ENCODE results near the gene SPATC1L. TPM values are rescaled to one million over a fixed set of nuclear protein-coding genes. Genes with fewer than 3 reads are reported as not detected.
A peak's percentile ranks its signal among the peaks of the same experiment; 100 is the strongest.
"Not testable (repeated sequence)": the region's sequence is repeated elsewhere in the genome, so short reads cannot be mapped to it uniquely, and the experiment has no call there.

SPATC1L gene
- total RNA-seq, 1 donor from 2014 or later, result 25.3 TPM

DNA sequence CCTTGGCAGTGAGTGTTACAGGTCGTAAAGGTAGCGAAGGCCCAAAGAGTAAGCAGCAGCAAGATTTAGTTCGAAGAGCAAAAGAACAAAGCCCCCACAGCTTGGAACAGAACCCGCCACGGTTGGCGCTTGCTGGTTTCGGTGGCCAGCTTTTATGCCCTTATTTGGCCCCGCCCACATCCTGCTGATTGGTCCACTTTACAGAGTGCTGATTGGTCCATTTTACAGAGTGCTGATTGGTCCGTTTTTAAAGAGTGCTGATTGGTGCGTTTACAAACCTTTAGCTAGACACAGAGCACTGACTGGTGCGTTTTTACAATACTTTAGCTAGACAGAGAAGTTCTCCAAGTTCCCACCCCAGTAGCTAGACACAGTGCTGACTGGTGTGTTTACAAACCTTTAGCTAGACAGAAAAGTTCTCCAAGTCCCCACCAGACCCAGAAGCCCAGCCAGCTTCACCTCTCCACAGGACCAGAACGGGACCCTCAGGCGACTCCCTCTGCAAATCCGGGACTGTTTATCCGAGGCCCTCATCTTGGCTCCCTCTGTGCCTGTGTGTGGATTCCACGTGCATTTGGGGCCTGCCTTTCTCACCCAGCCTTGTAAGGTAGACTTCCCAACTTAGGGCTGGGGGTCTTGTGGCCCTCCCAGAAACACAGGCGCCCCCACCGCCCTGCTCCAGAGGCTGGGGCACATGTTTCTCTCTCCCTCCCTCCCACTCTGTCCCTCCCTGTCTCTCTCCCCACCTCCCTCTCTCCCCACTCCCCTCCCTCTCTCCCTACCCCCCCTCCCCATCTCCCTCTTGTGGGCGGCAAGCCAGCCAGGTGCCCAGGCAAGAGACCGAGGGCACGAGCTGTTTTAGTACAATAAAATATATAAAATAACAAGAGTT lies 41.4 kb downstream of the SPATC1L start:
- TF ChIP-seq, protein P1, sequence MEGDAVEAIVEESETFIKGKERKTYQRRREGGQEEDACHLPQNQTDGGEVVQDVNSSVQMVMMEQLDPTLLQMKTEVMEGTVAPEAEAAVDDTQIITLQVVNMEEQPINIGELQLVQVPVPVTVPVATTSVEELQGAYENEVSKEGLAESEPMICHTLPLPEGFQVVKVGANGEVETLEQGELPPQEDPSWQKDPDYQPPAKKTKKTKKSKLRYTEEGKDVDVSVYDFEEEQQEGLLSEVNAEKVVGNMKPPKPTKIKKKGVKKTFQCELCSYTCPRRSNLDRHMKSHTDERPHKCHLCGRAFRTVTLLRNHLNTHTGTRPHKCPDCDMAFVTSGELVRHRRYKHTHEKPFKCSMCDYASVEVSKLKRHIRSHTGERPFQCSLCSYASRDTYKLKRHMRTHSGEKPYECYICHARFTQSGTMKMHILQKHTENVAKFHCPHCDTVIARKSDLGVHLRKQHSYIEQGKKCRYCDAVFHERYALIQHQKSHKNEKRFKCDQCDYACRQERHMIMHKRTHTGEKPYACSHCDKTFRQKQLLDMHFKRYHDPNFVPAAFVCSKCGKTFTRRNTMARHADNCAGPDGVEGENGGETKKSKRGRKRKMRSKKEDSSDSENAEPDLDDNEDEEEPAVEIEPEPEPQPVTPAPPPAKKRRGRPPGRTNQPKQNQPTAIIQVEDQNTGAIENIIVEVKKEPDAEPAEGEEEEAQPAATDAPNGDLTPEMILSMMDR (IDR thresholded peaks at IDR 0.05; ENCODE audit: unreplicated experiment), result no peak
- H3K36me3 Mint-ChIP-seq (ENCODE audit: low read depth, unreplicated experiment), result no peaks in the 10 kb centered on the region
- H3K27me3 Mint-ChIP-seq (ENCODE audit: unreplicated experiment), result peaks cover 2% of the 10 kb centered on the region
- H3K27ac Mint-ChIP-seq (ENCODE audit: unreplicated experiment), result no peak overlapping the region
- peaks cover 3% of the 10 kb centered on the region for H3K4me1 Mint-ChIP-seq (ENCODE audit: unreplicated experiment)
- no peak for DNase-seq (ENCODE audit: low spot score)
- H3K9me3 Mint-ChIP-seq (ENCODE audit: unreplicated experiment), result no peaks in the 10 kb centered on the region
- H3K4me3 Mint-ChIP-seq (ENCODE audit: unreplicated experiment), result no peak overlapping the region

DNA sequence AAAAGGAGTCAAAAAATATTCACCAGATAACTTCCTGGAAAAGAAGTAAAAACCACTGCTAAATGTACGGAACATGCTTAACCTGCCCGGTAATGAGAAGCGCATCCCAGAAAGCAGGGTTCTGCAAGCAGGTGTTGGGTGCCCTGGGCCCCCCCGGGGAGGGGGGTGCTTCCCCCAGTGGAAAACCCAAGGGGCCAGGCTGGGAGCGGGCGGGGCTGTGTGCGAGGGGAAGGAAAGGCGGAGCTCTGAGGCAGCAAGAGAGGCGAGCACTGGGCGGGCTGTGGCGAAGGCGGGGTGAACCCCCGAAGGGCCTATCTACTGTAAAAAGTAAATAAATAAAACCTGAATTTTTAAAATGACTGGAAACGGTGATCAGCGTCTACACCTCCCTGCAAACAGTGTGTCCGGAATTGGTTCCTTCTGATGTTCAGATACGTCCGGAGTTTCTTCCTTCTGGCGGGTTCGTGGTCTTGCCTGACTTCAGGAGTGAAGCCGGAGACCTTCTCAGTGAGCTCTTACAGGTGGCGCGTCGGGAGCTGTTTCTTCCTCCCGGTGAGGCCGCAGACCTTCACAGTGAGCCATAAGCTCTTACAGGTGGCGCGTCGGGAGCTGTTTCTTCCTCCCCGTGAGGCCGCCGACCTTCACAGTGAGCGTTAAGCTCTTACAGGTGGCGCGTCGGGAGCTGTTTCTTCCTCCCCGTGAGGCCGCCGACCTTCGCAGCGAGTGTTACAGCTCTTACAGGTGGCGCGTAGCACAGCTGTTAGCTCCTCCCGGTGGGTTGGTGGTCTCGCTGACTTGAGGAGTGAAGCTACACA lies 42.3 kb downstream of the SPATC1L start:
- DNase-seq (ENCODE audit: low spot score), result no peak
- Mint-ChIP-seq H3K9me3 (ENCODE audit: unreplicated experiment) (no peaks in the 10 kb centered on the region), H3K36me3 (ENCODE audit: low read depth, unreplicated experiment) (no peaks in the 10 kb centered on the region), H3K4me1 (ENCODE audit: unreplicated experiment) (peaks cover 3% of the 10 kb centered on the region), H3K4me3 (ENCODE audit: unreplicated experiment) (no peak overlapping the region), H3K27ac (ENCODE audit: unreplicated experiment) (no peak overlapping the region), H3K27me3 (ENCODE audit: unreplicated experiment) (peaks cover 2% of the 10 kb centered on the region)
- TF ChIP-seq, protein P1 (IDR thresholded peaks at IDR 0.05; ENCODE audit: unreplicated experiment), result no peak

DNA sequence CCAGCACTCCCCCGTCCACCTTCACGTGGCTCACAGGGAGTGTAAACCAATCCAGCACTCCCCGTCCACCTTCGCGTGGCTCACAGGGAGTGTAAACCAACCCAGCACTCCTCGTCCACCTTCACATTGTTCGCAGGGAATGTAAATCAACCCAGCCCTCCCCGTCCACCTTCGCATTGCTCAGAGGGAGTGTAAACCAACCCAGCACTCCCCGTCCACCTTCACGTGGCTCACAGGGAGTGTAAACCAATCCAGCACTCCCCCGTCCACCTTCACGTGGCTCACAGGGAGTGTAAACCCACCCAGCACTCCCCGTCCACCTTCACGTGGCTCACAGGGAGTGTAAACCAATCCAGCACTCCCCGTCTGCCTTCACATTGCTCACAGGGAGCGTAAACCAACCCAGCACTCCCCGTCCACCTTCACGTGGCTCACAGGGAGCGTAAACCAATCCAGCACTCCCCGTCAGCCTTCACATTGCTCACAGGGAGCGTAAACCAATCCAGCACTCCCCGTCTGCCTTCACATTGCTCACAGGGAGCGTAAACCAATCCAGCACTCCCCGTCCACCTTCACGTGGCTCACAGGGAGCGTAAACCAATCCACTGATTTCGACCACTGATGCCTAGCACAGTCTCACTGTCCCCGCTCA lies 43.8 kb downstream of the SPATC1L start:
- DNase-seq (ENCODE audit: low spot score); H3K4me1 Mint-ChIP-seq (ENCODE audit: unreplicated experiment); H3K27me3 Mint-ChIP-seq (ENCODE audit: unreplicated experiment); H3K27ac Mint-ChIP-seq (ENCODE audit: unreplicated experiment); H3K36me3 Mint-ChIP-seq (ENCODE audit: low read depth, unreplicated experiment); H3K9me3 Mint-ChIP-seq (ENCODE audit: unreplicated experiment); H3K4me3 Mint-ChIP-seq (ENCODE audit: unreplicated experiment): not testable (repeated sequence)

DNA sequence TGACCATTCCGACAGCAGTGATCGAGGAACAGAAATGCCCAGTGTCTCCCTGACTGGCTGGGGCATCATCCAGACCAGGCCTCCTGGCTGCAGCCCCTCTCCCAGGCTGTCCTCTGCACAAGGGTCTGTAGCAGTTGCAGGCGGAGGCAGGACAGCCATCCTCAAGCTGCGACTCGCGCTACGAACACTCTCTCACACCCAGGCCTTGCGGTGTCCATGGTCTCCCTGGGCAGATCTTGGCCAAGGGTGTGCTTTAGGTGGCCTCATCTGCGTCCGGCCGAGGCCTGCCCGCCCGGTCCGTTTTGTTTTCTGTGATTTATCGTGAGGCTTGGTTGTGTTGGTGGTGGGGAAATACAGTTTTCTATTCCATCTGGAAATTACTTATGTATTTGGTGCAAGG lies 44.6 kb downstream of the SPATC1L start:
- peak overlapping the region; percentile 30 for H3K27ac Mint-ChIP-seq (ENCODE audit: unreplicated experiment)
- H3K36me3 Mint-ChIP-seq (ENCODE audit: low read depth, unreplicated experiment), result no peaks in the 10 kb centered on the region
- H3K4me3 Mint-ChIP-seq (ENCODE audit: unreplicated experiment), result no peak overlapping the region
- peaks cover 4% of the 10 kb centered on the region for H3K27me3 Mint-ChIP-seq (ENCODE audit: unreplicated experiment)
- H3K4me1 Mint-ChIP-seq (ENCODE audit: unreplicated experiment), result peaks cover 3% of the 10 kb centered on the region
- no peak for DNase-seq (ENCODE audit: low spot score)
- H3K9me3 Mint-ChIP-seq (ENCODE audit: unreplicated experiment), result no peaks in the 10 kb centered on the region
- TF ChIP-seq, protein P1 (IDR thresholded peaks at IDR 0.05; ENCODE audit: unreplicated experiment), result no peak

DNA sequence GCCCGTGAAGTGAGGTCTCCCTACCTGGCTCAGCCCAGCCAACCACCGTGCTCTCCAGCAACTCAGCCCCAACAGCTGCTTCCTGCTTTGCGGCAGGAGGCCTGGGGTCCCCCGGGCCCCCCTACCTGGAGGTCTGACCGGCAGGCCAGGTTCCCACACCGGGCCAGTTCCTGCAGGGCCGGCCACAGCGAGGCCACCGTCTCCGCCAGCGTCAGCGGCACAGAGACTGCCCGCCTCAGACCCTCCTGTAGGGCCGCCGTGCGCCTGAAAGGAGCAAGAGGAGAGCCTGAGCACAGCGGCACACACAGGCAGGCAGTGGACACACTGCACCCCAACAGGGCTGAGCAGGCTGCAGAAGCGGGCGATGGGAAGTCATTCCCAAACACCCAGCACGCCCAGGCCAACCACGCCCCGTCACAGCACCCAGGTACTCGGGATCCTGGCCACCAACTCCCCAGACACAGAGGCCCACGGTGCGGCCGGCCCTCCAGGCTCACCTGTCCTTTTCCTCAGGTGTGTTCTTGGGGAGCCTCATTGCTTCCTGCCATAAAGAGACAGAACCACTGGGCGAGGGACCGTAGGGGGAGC lies 45.8 kb downstream of the SPATC1L start:
- H3K27me3 Mint-ChIP-seq (ENCODE audit: unreplicated experiment), result peaks cover 4% of the 10 kb centered on the region
- no peaks in the 10 kb centered on the region for H3K4me1 Mint-ChIP-seq (ENCODE audit: unreplicated experiment)
- H3K27ac Mint-ChIP-seq (ENCODE audit: unreplicated experiment), result no peak overlapping the region
- no peak for DNase-seq (ENCODE audit: low spot score)
- TF ChIP-seq, protein P1 (IDR thresholded peaks at IDR 0.05; ENCODE audit: unreplicated experiment), result no peak
- H3K36me3 Mint-ChIP-seq (ENCODE audit: low read depth, unreplicated experiment), result no peaks in the 10 kb centered on the region
- no peaks in the 10 kb centered on the region for H3K9me3 Mint-ChIP-seq (ENCODE audit: unreplicated experiment)
- no peak overlapping the region for H3K4me3 Mint-ChIP-seq (ENCODE audit: unreplicated experiment)
